Ramos (cell line): ENCODE measurements around the gene CNPY1.

Experiments used
- in situ Hi-C: fragments of 300-500 bp; cut with MboI; formaldehyde crosslinking; loops from one replicate; pipeline ENCODE4 v1.14.3; 2022; ENCODE audit warnings: low sequenced_read_pairs; ENCODE audit not compliant: unreplicated experiment

CNPY1 gene

DNA sequence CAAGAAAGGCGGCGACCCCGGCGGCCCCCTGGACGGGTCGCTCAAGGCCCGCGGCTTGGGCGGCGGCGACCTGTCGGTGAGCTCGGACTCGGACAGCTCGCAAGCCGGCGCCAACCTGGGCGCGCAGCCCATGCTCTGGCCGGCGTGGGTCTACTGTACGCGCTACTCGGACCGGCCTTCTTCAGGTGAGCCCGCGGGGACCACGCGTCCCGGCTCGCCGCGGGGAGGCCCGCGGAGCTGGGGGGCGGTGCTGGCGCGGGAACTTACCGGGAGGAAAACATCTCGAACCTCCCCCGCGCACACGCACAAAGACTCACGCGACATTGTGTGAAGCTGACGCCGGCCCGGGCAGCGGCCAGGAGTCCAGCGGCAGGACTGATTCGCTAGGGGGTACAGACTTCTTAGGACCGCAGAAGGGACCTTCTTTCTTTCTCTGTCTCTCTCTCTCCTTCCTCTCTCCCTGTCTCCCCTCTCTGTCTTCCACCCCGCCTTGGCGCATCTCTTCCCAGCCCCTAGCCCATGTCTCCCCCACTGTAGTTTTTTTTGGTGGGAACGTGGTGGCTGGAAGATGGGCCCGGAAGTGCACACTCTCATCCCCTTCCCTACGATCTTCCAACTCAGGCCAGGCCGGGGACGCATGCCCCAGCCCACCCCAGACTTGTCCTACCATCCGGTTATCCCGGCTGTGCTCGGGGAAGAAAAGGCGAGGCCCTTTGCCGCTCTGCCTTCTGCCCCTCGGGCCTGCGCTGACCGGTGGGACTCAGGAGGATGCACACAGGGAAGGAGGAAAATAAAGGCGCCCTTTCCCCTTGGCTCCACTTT lies 87.3 kb downstream of the CNPY1 start:
- in situ Hi-C loops, result no loop called here

DNA sequence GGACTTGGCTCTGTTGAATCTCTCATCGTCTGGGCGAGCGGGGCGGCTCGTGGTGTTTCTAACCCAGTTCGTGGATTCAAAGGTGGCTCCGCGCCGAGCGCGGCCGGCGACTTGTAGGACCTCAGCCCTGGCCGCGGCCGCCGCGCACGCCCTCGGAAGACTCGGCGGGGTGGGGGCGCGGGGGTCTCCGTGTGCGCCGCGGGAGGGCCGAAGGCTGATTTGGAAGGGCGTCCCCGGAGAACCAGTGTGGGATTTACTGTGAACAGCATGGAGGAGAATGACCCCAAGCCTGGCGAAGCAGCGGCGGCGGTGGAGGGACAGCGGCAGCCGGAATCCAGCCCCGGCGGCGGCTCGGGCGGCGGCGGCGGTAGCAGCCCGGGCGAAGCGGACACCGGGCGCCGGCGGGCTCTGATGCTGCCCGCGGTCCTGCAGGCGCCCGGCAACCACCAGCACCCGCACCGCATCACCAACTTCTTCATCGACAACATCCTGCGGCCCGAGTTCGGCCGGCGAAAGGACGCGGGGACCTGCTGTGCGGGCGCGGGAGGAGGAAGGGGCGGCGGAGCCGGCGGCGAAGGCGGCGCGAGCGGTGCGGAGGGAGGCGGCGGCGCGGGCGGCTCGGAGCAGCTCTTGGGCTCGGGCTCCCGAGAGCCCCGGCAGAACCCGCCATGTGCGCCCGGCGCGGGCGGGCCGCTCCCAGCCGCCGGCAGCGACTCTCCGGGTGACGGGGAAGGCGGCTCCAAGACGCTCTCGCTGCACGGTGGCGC lies 88.1 kb downstream of the CNPY1 start, which contains the start of gene EN2:
TSS of gene EN2 (plus strand) at position 19 of the 767 bp plus-strand sequence. CDS start at position 268, 249 bp downstream.
- in situ Hi-C loops, result no loop called here

DNA sequence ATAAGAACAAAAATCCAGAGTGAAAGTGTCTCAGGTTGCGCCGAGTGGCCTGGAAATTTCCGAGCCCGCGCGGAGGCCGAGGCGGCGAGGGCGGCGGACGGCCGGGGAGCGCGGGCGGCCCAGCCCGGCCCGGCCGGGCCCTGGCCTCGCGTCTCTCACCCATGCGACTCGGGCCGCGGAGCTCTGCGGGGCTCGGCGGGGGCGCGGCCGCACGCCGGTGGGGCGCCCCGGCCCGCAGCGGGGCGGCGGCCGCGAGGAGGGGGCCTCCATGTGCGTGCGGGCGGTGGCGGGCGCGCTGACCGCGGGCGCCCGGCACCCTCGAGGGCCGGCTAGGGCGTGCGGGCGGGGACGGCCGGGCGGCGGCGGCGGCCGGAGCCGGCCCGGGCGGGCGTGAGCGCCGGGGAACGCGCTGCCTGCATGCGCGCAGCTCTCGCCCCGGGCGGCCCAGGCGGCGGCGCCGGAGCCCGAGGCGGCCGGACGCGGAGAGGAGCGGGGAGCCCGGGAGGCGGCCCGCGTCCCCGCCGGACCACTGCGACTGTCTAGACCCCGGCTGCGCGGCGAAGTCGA lies 88.7 kb downstream of the CNPY1 start:
- in situ Hi-C loops, result no loop called here

DNA sequence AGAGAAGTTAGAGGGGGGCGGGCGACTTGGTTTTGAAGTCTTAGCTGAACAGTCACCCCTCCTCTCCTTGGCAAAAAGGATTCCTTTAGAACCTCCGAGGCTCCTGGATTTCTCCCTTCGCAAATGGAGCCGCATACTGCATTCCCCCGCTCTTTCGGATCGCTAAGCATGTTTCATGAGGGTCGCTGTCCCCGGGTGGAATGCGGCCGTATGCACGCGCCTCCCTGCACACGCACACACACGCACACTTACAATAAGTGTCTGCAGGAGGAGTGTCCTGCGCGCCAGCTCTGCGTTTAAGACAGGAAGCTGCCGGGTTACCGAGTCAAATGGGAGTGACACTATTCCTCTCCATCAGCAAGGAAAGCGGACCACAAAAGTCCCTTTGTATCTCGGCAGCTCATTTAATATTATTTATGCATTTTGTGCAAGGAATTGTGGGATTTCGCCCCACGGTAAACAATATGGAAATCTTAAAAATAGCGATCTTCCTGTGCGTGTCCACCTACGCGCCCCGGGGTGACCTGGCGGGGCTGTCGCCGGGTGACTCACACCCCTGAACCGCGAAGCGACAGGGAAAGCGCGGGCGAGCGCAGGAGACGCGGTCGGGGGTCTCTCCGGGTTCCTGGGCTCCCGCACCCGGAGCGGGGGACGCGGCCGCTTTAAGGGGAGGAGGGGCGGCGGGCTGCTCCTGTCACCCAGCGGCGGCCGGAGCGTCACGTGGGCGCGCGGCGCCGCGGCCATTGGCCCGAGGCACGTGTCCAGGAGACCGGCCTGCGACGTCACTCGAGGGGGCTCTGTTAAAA lies 89.4 kb downstream of the CNPY1 start:
- in situ Hi-C loops, result no loop called here

DNA sequence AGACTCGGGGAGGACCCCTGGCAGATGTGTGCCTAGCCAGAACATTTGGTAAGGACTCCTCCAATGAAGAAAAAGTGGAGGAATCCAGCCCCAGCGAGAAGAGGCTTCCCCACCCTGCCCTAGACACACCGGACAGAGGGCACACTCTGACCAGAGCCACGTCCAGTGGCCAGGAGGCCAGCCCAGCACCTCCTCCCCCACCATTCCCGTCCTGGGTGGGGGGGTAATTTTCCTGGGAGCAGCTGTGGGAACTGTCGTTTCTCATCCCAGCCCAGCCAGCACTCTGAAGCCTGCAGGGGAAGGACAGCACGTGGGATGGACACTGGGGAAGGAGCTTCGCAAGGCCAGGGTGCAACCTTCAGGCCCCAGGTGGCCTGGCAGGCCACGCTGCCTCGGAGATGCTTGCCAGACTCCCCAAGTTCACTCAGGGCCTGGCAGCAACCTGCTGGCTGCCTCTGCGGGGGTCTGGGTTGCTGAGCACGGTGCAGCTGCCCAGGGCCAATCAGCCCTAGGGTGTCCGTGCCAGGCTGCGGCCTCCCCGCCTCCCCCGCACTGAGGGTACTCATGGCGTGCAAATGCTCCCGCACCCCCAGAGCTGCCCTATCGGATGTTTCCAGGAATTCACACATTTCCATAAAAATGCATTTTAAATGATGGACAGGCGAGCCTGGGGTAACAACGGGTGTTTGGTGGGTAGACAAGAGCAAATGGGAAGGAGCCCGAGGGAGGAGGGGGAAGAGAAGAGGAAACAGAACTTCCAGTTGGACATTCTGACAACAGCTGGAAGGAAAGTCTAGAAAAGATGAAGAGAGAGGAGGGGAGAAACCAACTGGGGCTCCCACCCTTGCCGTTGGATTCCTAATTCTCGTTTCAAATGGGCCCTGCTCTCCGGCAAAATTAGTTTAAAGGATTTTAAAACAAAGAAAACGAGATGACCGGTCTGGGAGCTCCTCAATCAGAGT lies 90.3 kb downstream of the CNPY1 start:
- in situ Hi-C loops, result no loop called here

DNA sequence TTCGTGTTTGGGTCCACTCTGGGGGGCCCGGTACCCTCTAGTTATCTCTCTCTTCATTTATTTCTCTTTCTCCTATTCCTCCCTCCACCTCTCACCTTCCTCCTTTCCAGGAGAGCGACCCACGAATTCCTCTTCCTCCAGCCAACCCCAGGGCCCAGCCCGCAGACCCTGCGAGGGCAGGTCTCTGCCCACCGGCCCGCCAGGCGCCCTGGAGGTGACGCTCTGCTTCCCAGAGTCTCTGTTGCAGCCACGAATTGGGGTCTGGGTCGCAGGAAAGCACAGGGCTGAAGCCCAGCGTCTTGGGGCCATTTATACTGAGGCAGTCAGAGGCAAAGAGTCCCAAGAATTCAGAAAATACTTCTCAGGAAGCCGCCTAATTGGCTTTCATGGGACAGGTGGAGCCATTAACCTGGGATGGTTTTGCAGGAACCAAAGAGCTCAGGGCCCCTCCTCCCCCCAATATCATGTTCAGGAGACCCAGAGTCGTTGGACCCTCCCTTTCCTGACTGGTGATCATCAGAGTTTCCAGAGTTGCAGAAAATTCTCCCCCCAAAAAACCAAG lies 91.1 kb downstream of the CNPY1 start:
- in situ Hi-C loops, result no loop called here

DNA sequence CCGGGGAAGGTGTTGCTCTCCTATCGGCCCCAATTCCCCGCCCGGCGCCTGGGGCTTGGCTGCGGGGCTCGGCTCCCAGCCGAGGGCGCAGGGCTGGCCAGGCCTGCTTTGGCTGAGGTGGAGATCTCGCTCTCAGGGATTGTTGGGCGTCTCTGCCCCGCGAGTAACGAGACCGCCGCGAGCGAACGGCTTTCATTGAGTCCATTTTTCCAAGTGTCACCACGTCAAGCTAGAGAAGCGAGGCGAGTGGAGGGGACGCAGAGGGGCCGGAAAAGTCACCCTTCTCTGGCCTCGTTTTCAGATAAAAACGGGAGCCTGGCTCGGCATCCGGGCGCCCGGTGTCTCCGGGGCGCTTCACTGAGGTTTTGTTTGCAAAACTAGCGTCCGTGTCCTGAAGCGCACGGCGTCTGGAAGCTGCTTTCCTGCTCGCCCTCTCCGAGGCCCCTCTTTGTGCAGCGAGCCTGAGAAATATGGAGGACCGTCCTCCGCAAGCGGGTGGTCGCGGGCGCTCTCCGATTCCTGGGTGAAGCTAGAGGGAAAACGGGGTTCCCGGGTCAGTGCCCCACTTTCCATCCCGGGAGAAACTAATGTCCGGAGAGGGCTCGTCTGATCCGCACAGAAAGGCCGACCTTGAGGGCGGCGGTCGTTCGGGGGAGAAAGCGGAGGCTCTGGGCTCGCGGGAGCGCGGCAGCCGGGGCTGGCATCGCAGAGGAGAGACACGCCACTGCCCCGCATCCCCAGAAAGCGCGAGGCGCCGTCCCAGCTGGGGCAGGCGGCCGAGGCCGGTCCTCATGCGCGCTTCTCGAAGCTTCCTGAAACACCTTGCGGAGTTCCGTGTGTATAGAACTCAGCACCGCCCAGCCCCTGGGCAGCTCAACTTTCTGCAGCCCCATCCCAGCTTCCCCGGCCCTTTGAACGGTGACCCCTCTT lies 91.9 kb downstream of the CNPY1 start:
- in situ Hi-C loops, result no loop called here

DNA sequence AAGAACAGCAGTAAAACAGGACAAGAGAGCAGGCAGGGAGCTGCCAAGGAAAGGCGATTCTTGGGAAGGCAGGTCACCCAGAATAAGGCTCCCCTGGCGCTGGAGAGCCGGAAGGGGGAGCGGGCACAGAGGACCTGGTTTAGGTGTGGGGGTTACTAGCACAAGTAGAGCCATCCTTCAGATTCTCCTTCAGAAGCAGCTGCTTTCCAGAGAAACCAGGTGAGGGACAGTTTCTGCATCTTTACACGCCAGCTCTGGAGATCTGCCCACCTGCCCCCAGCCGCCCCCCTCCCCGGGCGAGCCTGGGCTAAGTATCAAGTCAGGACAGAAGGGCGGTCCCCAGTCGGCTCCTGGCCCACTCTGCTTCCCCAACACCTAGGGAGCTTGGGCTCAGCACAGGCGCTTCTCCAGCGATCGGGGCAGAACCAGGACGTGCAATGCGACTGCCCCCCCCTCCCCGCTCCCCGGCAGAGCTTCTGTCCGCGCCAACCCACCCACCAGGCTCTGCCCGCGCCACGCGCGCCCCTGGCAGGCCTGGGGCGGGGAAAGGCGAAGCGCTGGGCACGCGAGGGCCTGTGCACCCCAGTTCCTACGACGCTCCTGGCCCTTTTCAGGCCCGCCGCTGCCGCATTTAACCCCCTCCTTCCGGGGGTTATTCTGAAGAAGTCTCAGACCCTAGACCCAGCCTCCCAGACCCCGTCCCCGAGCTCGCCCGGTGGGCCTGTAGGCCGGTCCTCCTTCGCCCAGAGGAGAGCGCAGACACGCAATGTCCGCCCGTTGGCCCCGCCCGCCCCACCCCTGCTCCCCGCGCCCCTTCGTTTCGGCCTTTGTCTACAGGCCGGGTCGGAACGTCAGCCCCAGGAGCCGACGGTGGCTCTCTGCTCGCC lies 92.8 kb downstream of the CNPY1 start:
- in situ Hi-C loops, result no loop called here

DNA sequence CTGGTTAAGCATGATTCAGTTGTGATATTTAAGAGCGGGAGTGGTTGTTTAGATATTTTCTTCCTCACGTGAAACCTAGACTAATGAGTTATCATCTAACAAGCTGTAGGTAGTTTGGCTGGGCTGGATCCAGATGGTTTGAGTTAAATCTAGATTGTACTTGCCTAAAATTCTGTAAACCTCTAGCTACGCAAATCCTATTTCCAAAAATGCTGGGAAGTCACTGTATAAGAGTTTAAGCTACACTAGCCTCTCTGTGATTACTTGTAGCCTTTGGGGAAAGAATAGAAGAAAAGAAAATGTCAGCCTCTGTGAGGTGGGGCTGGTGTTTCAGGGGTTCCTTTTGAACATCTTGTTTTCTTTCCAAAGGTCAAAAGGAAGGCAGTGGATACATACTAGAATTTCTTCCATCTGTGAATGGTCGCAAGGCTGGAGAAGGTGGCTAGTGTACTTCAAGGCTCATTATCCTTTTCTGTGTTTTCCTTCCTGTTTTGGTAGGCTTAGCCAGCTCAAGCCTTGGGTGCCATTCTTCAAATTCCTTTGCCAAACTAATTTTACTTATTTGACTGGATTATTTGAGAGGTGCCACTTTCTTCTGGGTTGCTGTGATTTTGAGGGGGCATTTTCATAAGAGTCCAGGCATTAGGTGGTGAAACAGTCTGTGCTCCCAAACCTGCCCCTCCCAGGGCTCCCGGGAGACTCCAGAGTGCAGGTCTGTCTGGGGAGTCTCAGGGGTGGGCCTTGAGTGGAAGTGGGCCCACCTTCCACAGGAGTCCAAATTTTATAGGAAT lies 93.7 kb downstream of the CNPY1 start:
- in situ Hi-C loops, result no loop called here

DNA sequence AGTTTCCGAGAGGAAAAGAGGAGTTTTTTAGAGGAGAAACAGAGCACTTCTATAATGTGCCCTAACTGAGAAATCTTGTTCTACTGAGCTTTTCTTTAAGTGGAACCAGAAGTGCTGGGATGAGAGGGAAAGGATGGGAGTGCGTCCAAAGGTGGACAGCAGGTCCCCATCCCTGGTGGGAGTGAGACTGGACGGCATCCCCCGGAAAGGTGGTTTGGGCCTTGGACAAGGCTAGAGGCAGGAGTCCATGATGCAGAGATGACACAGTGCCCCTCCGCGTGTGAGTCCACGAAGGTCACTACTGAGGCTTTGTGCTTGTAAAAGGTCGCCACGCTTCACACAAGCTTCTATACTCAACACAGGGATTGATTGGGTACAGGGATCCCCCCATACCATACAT lies 94.5 kb downstream of the CNPY1 start:
- in situ Hi-C loops, result no loop called here
